CD4-positive, alpha-beta T cell treated with Interleukin-1 beta for 1 hour (primary cell): ENCODE data around the gene TBXAS1.

Source experiments
- DNase-seq, 2 donors: peaks; one replicate each; pipeline ENCODE4 v3.0.0-alpha.2; 2020 to 2022

Gene TBXAS1

GRCh38 chr7:139855498-139856270 is 26.6 kb downstream of the TBXAS1 start:
- peak; percentile 28 to 56 for DNase-seq

- no peak for DNase-seq
Measured at GRCh38 chr7:139857791-139858190, 28.7 kb downstream of the TBXAS1 start.

GRCh38 chr7:139860090-139860775 is 31.2 kb downstream of the TBXAS1 start:
- peak; percentile 13 to 61 for DNase-seq

GRCh38 chr7:139861803-139862202 is 32.7 kb downstream of the TBXAS1 start:
- DNase-seq: no peak

- no peak for DNase-seq
Measured at GRCh38 chr7:139866047-139866837, 37.2 kb downstream of the TBXAS1 start.

- DNase-seq: no peak
Measured at GRCh38 chr7:139867847-139868246, 38.8 kb downstream of the TBXAS1 start.

- DNase-seq: no peak
Measured at GRCh38 chr7:139869886-139870285, 40.8 kb downstream of the TBXAS1 start.

- no peak for DNase-seq
Measured at GRCh38 chr7:139870380-139870779, 41.3 kb downstream of the TBXAS1 start.

- DNase-seq: no peak
Measured at GRCh38 chr7:139871331-139871730, 42.3 kb downstream of the TBXAS1 start.

- DNase-seq: no peak
Measured at GRCh38 chr7:139871820-139872219, 42.8 kb downstream of the TBXAS1 start.

GRCh38 chr7:139873593-139874301 is 44.7 kb downstream of the TBXAS1 start:
- no peak for DNase-seq

GRCh38 chr7:139874302-139874629 is 45.2 kb downstream of the TBXAS1 start:
- no peak for DNase-seq

- peak in 1 of 2 donors; percentile 25 for DNase-seq
Measured at GRCh38 chr7:139875821-139876241, 46.8 kb downstream of the TBXAS1 start.

GRCh38 chr7:139876622-139877283 is 47.7 kb downstream of the TBXAS1 start:
- no peak for DNase-seq

GRCh38 chr7:139883814-139884213 is 54.8 kb downstream of the TBXAS1 start:
- DNase-seq: no peak

GRCh38 chr7:139884441-139884840 is 55.4 kb downstream of the TBXAS1 start:
- DNase-seq: no peak

- DNase-seq: no peak
Measured at GRCh38 chr7:139885511-139885910, 56.4 kb downstream of the TBXAS1 start.

- DNase-seq: no peak
Measured at GRCh38 chr7:139886206-139886605, 57.1 kb downstream of the TBXAS1 start.

GRCh38 chr7:139886899-139887298 is 57.8 kb downstream of the TBXAS1 start:
- DNase-seq: no peak

- no peak for DNase-seq
Measured at GRCh38 chr7:139887992-139888481, 59.0 kb downstream of the TBXAS1 start.

- no peak for DNase-seq
Measured at GRCh38 chr7:139889186-139889871, 60.3 kb downstream of the TBXAS1 start.

- DNase-seq: no peak
Measured at GRCh38 chr7:139893461-139893860, 64.4 kb downstream of the TBXAS1 start.
